H1 (cell line): ENCODE measurements around the gene TSPAN4. TPM values are rescaled to one million over a fixed set of nuclear protein-coding genes. Genes with fewer than 3 reads are reported as not detected.

ENCODE experiments used
- CTCF ChIA-PET: fragments of 300-600 bp; sonication (Branson Sonifier 250); formaldehyde crosslinking; loops from one replicate; lab custom pipeline; 2021; ENCODE audit not compliant: partially characterized antibody; lab: Charles Lee
- POLR2A ChIA-PET: fragments of 300-600 bp; sonication (Branson Sonifier 250); formaldehyde crosslinking; loops from one replicate; lab custom pipeline; 2021; ENCODE audit warnings: inconsistent platforms; ENCODE audit not compliant: partially characterized antibody; lab: Charles Lee
- DNase-seq, 2 experiments: peaks; one replicate each; pipeline versions ENCODE4 v3.0.0 to v3.0.0-alpha.2; 2010 to 2022; ENCODE audit warnings: low spot score in 2 of 2, low read depth in 1 of 2, mixed read lengths in 1 of 2
- FAIRE-seq: peaks from 2 replicates; lab custom pipeline; 2011; peaks lifted over from hg19 to GRCh38; lab: Jason Lieb, UNC
- H2AFZ ChIP-seq: 2 replicates; pipeline ENCODE4 v1.8.1; 2012; ENCODE audit warnings: low read length, inconsistent platforms
- H2AK5ac ChIP-seq: 2 replicates; pipeline ENCODE4 v1.6.1; 2013; ENCODE audit warnings: low read depth, low read length
- H2BK120ac ChIP-seq: replicated peaks from 2 replicates; pipeline ENCODE3; 2013; ENCODE audit warnings: low read depth, low read length, inconsistent platforms
- H2BK12ac ChIP-seq: 2 replicates; pipeline ENCODE4 v1.6.1; 2013; ENCODE audit warnings: low read depth, low read length
- H2BK15ac ChIP-seq: 2 replicates; pipeline ENCODE4 v1.6.1; 2013; ENCODE audit warnings: low read length
- H2BK20ac ChIP-seq: 2 replicates; pipeline ENCODE4 v1.6.1; 2013; ENCODE audit warnings: low read length
- H2BK5ac ChIP-seq: 2 replicates; pipeline ENCODE4 v1.6.1; 2013; ENCODE audit warnings: low read depth, low read length
- H3K14ac ChIP-seq: 2 replicates; pipeline ENCODE4 v1.6.1; 2013; ENCODE audit warnings: inconsistent platforms; ENCODE audit not compliant: insufficient read length
- H3K18ac ChIP-seq: 2 replicates; pipeline ENCODE4 v1.6.1; 2013; ENCODE audit warnings: low read length; ENCODE audit errors: extremely low read depth
- H3K23ac ChIP-seq: 2 replicates; pipeline ENCODE4 v1.6.1; 2013; ENCODE audit warnings: inconsistent platforms; ENCODE audit not compliant: insufficient read length
- H3K23me2 ChIP-seq: 2 replicates; pipeline ENCODE4 v1.6.1; 2013; ENCODE audit warnings: low read depth, low read length
- H3K27ac ChIP-seq: 2 replicates; pipeline ENCODE4 v1.6.1; 2011; ENCODE audit warnings: low read depth, low read length, inconsistent platforms
- H3K27me3 ChIP-seq, 4 experiments: replicated peaks in 1 of 4; 1 replicate in 1 of 4; 2 replicates in 3 of 4; pipeline versions ENCODE4 v1.6.1 to v1.8.1; 2011 to 2013; ENCODE audit warnings: low read length in 3 of 4, mild to moderate bottlenecking in 3 of 4, inconsistent platforms in 2 of 4, mixed read lengths in 2 of 4, moderate library complexity in 1 of 4; ENCODE audit not compliant: control insufficient read depth in 3 of 4, insufficient read depth in 3 of 4; ENCODE audit errors: extremely low read depth in 1 of 4
- H3K36me3 ChIP-seq, 4 experiments: 2 replicates each; pipeline versions ENCODE4 v1.6.1 to v1.8.1; 2011 to 2013; ENCODE audit warnings: mild to moderate bottlenecking in 4 of 4, low read length in 3 of 4, moderate library complexity in 2 of 4, control low read depth in 1 of 4, inconsistent platforms in 1 of 4; ENCODE audit not compliant: insufficient read depth in 4 of 4, control insufficient read depth in 2 of 4
- H3K4ac ChIP-seq: replicated peaks from 2 replicates; pipeline ENCODE3; 2013; ENCODE audit warnings: low read length, low read depth, mixed read lengths, inconsistent platforms; ENCODE audit not compliant: insufficient read length
- H3K4me1 ChIP-seq, 4 experiments: replicated peaks in 1 of 4; 1 replicate in 1 of 4; 2 replicates in 3 of 4; pipeline versions ENCODE4 v1.6.1 to v1.8.1; 2011 to 2013; ENCODE audit warnings: low read length in 3 of 4, inconsistent platforms in 2 of 4, mixed read lengths in 1 of 4; ENCODE audit not compliant: insufficient read depth in 4 of 4, control insufficient read depth in 3 of 4
- H3K4me2 ChIP-seq, 2 experiments: 2 replicates each; pipeline versions ENCODE4 v1.6.1 to v1.8.1; 2011 to 2013; ENCODE audit warnings: low read depth in 2 of 2, low read length in 2 of 2, control low read depth in 1 of 2, inconsistent platforms in 1 of 2, mild to moderate bottlenecking in 1 of 2; ENCODE audit not compliant: insufficient read depth in 1 of 2
- H3K4me3 ChIP-seq, 4 experiments: fragments of 200-600, 300-600 bp in 1 of 4; sonication (generic), shearing (Covaris generic), sonication (Bioruptor Twin) in 1 of 4; 2 replicates each; pipeline versions ENCODE4 v1.5.1 to v1.8.1; 2011 to 2016; ENCODE audit warnings: low read length in 4 of 4, low read depth in 3 of 4, control low read depth in 2 of 4, inconsistent platforms in 2 of 4, mild to moderate bottlenecking in 2 of 4, mixed read lengths in 1 of 4, moderate library complexity in 1 of 4; ENCODE audit not compliant: insufficient read depth in 2 of 4; ENCODE audit errors: extremely low read depth in 1 of 4
- H3K56ac ChIP-seq: replicated peaks from 2 replicates; pipeline ENCODE3; 2013; ENCODE audit warnings: low read depth, mild to moderate bottlenecking, mixed read lengths, low read length, inconsistent platforms; ENCODE audit not compliant: insufficient read length
- H3K79me1 ChIP-seq: 2 replicates; pipeline ENCODE4 v1.6.1; 2013; ENCODE audit warnings: low read depth, low read length, control low read depth
- H3K79me2 ChIP-seq, 2 experiments: 2 replicates each; pipeline versions ENCODE4 v1.6.1 to v1.8.1; 2012 to 2013; ENCODE audit warnings: low read length in 2 of 2, mild to moderate bottlenecking in 2 of 2, inconsistent platforms in 1 of 2; ENCODE audit not compliant: insufficient read depth in 2 of 2, control insufficient read depth in 1 of 2
- H3K9ac ChIP-seq, 4 experiments: replicated peaks in 1 of 4; 1 replicate in 1 of 4; 2 replicates in 3 of 4; pipeline versions ENCODE4 v1.6.1 to v1.8.1; 2011 to 2013; ENCODE audit warnings: low read depth in 3 of 4, low read length in 3 of 4, control low read depth in 2 of 4, mild to moderate bottlenecking in 2 of 4, moderate library complexity in 2 of 4, inconsistent platforms in 1 of 4; ENCODE audit errors: extremely low read depth in 1 of 4
- H3K9me3 ChIP-seq, 2 experiments: 2 replicates each; pipeline versions ENCODE4 v1.6.1 to v1.8.1; 2012 to 2013; ENCODE audit warnings: mild to moderate bottlenecking in 2 of 2, moderate library complexity in 2 of 2, control low read depth in 1 of 2, inconsistent platforms in 1 of 2, low read depth in 1 of 2, low read length in 1 of 2, mixed read lengths in 1 of 2; ENCODE audit not compliant: insufficient read depth in 2 of 2
- H4K20me1 ChIP-seq, 2 experiments: replicated peaks in 1 of 2; 2 replicates each; pipeline versions ENCODE3 to v1.8.1; 2011 to 2013; ENCODE audit warnings: inconsistent platforms in 2 of 2, low read length in 2 of 2, mild to moderate bottlenecking in 1 of 2; ENCODE audit not compliant: insufficient read depth in 2 of 2, control insufficient read depth in 1 of 2
- H4K5ac ChIP-seq: 2 replicates; pipeline ENCODE4 v1.6.1; 2013; ENCODE audit warnings: low read length, low read depth, mixed read lengths, inconsistent platforms; ENCODE audit not compliant: insufficient read length
- H4K8ac ChIP-seq: 2 replicates; pipeline ENCODE4 v1.8.0; 2013; ENCODE audit warnings: mild to moderate bottlenecking, moderate library complexity, low read length, inconsistent platforms; ENCODE audit not compliant: insufficient read depth; ENCODE audit errors: extremely low read depth
- H4K91ac ChIP-seq: replicated peaks from 2 replicates; pipeline ENCODE3; 2013; ENCODE audit warnings: low read length, mixed read lengths, inconsistent platforms; ENCODE audit not compliant: insufficient read length
- KDM1A ChIP-seq: fragments of 200-600, 300-600 bp; sonication (generic); IDR thresholded peaks from 2 replicates; pipeline ENCODE4 v1.7.1; 2016; ENCODE audit warnings: mild to moderate bottlenecking, low read length, borderline replicate concordance
- KDM4A ChIP-seq: IDR thresholded peaks from one replicate; pipeline ENCODE4 v1.7.1; 2012; ENCODE audit warnings: low read depth, mild to moderate bottlenecking, moderate library complexity, low read length, inconsistent platforms; ENCODE audit not compliant: severe bottlenecking
- NRF1 ChIP-seq: IDR thresholded peaks from 2 replicates; pipeline ENCODE4 v1.6.1; 2011; ENCODE audit warnings: mild to moderate bottlenecking, low read depth, low read length, improper control_type of control experiment
- RFX5 ChIP-seq: IDR thresholded peaks from 2 replicates; pipeline ENCODE4 v1.6.1; 2011; ENCODE audit warnings: low read depth, low read length, improper control_type of control experiment, borderline replicate concordance
- RNF2 ChIP-seq: fragments of 200-900, 300-1000 bp; sonication (generic); IDR thresholded peaks from 2 replicates; pipeline ENCODE4 v1.7.1; 2016; ENCODE audit warnings: borderline replicate concordance, low read depth, mild to moderate bottlenecking, antibody characterized with exemption, low read length; ENCODE audit not compliant: poor library complexity, severe bottlenecking; ENCODE audit errors: missing control alignments
- SUZ12 ChIP-seq: fragments of 200-600 bp; sonication (generic); IDR thresholded peaks from 2 replicates; pipeline ENCODE4 v1.6.1; 2012; ENCODE audit warnings: mild to moderate bottlenecking, inconsistent platforms, low read length, moderate library complexity, mixed read lengths
- WGBS, 2 experiments: shearing (Covaris generic) in 1 of 2; methylation state at CpG; one replicate each; pipeline versions ENCODE4 v1.1.6 to v1.1.7; 2013 to 2015; ENCODE audit warnings: low lambda C conversion rate in 2 of 2, mixed read lengths in 2 of 2, inconsistent platforms in 1 of 2, low coverage in 1 of 2, missing lambda C conversion rate in 1 of 2; ENCODE audit not compliant: insufficient replicate concordance in 2 of 2, insufficient coverage in 1 of 2, insufficient read length in 1 of 2; ENCODE audit errors: extremely low coverage in 1 of 2, missing lambda C conversion rate in 1 of 2; 5-methylcytosine and 5-hydroxymethylcytosine counted together
- polyA plus RNA-seq, 7 experiments: library from polyadenylated mRNA; depleted of rRNA in 3 of 7; stranded (reverse) in 5 of 7; unstranded in 2 of 7; fragments of >200 nt in 5 of 7; fragments of 200-250 nt in 2 of 7; gene quantifications; 1 replicate in 5 of 7; 2 replicates in 1 of 7; 4 replicates in 1 of 7; pipeline versions ENCODE4 v1.2.1 to v1.2.3, GENCODE V29; 2011 to 2013; ENCODE audit warnings: missing spikeins in 2 of 7, mixed read lengths in 2 of 7
- total RNA-seq: library from RNA; stranded (reverse); fragmentation: NEBNext Ultra II Directional; extraction: Animal tissue kit (Norgen Biotek cat#: 25700); gene quantifications from 2 replicates; pipeline ENCODE4 v1.2.1, GENCODE V29; 2021
- TF ChIP-seq, protein P1 (sequence below): IDR thresholded peaks from 2 replicates; pipeline ENCODE4 v1.6.1; 2012; ENCODE audit warnings: inconsistent platforms

Gene TSPAN4
- total and polyA plus RNA-seq, 2 of the 8 experiments (the other 6 are each of a cell fraction or from before 2014, with no cell fraction given), result 74.1 to 145 TPM

DNA sequence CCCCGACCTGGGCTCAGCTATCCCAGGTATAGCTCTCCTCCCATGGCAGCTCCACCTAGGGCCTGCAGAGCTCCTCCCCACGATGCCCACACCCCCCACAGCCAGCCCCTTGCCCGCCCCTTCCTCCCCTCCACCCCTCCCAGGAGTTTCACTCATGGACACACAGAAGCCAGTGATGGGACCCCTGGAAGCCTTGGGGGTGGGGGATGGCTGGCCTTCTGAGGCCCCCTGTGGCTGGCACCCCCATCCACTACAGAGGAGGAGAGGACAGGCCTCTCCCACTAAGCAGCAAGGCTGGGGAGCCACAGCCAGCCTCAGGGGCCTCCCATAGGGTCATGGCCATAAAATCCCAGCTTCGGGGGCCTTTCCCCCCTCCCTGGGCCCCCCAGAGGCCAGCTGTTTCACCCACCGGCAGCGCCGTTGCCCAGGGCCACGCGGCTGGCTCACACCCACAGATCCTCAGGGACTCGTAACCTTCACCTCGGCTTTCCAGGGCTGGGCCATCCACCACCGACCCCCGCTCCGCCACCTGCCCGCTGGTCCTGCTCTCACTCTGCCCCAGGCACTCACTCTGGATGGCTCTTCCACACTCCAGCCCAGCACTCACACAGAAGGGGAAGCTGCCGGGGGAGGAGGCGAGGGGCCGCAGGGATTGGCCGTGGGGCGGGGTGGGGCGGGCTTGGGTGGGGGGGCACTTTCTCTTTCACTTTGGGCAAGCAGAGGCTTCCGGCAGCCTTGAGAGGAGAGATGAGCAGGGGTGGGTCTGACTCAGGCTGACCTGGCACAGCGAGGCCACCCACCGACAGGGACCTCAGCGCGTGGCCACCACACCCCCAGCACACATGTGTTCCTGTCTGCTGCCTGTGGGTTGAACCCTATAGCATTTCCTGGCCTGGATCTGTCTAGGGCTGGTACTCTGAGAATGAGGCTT, 46.8 kb upstream of the TSPAN4 start:
- Histone ChIP-seq H3K4ac (peak overlapping the region; percentile 28), H2BK12ac (peak overlapping the region; percentile 53; the same call in 1 of the 2 replicates), H2BK5ac (0 out of 2 replicates have a peak overlapping the region, but pooled peaks have one; percentile 66), H3K4me2 (peak overlapping the region; percentile 30 to 84; a peak in 3 of 4 replicates), H2BK20ac (no peak overlapping the region), H3K23ac (no peak overlapping the region), H3K79me2 (peaks cover 0 to 5% of the 10 kb centered on the region in 2 experiments; a peak in 1 of 4 replicates), H4K91ac (peak overlapping the region; percentile 73), H3K9ac (no peak overlapping the region; a peak in 1 of 7 replicates), H3K56ac (no peak overlapping the region), H3K27ac (no peak overlapping the region; the same call in 1 of the 2 replicates), H2AFZ (no peak overlapping the region), H3K9me3 (no peaks in the 10 kb centered on the region), H3K23me2 (peaks cover 7% of the 10 kb centered on the region), H3K14ac (no peak overlapping the region), H3K18ac (no peak overlapping the region; the same call in 1 of the 2 replicates), H3K79me1 (0 out of 2 replicates have a peak, but pooled peaks cover 7% of the 10 kb centered on the region), H3K27me3 (no peaks in the 10 kb centered on the region), H2AK5ac (no peak overlapping the region), H4K20me1 (peaks cover 0 to 12% of the 10 kb centered on the region in 2 experiments), H3K4me3 (0 out of 8 replicates have a peak overlapping the region, but pooled peaks of 1 of the 4 experiments have one; percentile 20), H3K36me3 (peaks cover 0 to 29% (median 1%) of the 10 kb centered on the region in 4 experiments; a peak in 4 of 8 replicates), H3K4me1 (peaks cover 4 to 23% (median 16%) of the 10 kb centered on the region in 4 experiments), H2BK15ac (0 out of 2 replicates have a peak overlapping the region, but pooled peaks have one; percentile 67), H2BK120ac (no peak overlapping the region), H4K8ac (peak overlapping the region; percentile 46; the same call in 1 of the 2 replicates), H4K5ac (no peak overlapping the region)
- no peak for FAIRE-seq
- no peak for DNase-seq
- CTCF ChIA-PET, result interaction anchor here (0.7 to 3.4 kb wide), 11 partner anchors 10 to 72 kb away, joined by 3 to 14 read pairs (median 3); no protein-coding TSS in a partner anchor
- POLR2A ChIA-PET, result interaction anchor here (0.6 to 53.0 kb wide), 11 partner anchors 10 to 241 kb away, joined by 3 to 1917 read pairs (median 3); partner anchors contain the start of genes CD151, CRACR2B, GATD1 and PIDD1
- 83% methylated on average over 20 of the region's 26 CpGs; no CpG with 5 or more reads in 1 of the 2 experiments for WGBS, 2 experiments
- no peak for TF ChIP-seq KDM1A
- TF ChIP-seq KDM4A, result no peak
- TF ChIP-seq SUZ12, result no peak
- TF ChIP-seq RFX5, result no peak
- no peak for TF ChIP-seq NRF1
- TF ChIP-seq, protein P1, sequence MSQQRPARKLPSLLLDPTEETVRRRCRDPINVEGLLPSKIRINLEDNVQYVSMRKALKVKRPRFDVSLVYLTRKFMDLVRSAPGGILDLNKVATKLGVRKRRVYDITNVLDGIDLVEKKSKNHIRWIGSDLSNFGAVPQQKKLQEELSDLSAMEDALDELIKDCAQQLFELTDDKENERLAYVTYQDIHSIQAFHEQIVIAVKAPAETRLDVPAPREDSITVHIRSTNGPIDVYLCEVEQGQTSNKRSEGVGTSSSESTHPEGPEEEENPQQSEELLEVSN, result no peak
- no peak for TF ChIP-seq RNF2
